Parathyroid adenoma (tissue), 2 donors: ENCODE data around the gene COX19.
A peak's percentile ranks its signal among the peaks of the same experiment; 100 is the strongest.

Experiments used
- H2AFZ ChIP-seq: fragments of 300-600 bp; sonication (generic); one replicate; pipeline ENCODE4 v1.7.0; 2017; ENCODE audit warnings: antibody characterized with exemption, mild to moderate bottlenecking
- H3K27ac ChIP-seq: fragments of 300-600 bp; sonication (generic); one replicate; pipeline ENCODE4 v1.7.0; 2017
- H3K27me3 ChIP-seq: fragments of 300-600 bp; sonication (generic); one replicate; pipeline ENCODE4 v1.7.0; 2017; ENCODE audit warnings: low read length; ENCODE audit not compliant: control insufficient read depth, insufficient read depth
- H3K36me3 ChIP-seq: fragments of 300-600 bp; sonication (generic); one replicate; pipeline ENCODE4 v1.7.0; 2017; ENCODE audit warnings: low read length; ENCODE audit not compliant: control insufficient read depth, insufficient read depth
- H3K4me1 ChIP-seq: fragments of 300-600 bp; sonication (generic); one replicate; pipeline ENCODE4 v1.7.0; 2017; ENCODE audit warnings: control low read depth
- H3K4me2 ChIP-seq: fragments of 300-600 bp; sonication (generic); one replicate; pipeline ENCODE4 v1.7.0; 2017; ENCODE audit warnings: low read length
- H3K4me3 ChIP-seq: fragments of 300-600 bp; sonication (generic); one replicate; pipeline ENCODE4 v1.7.0; 2017; ENCODE audit warnings: low read depth, low read length
- H3K79me2 ChIP-seq: fragments of 300-600 bp; sonication (generic); one replicate; pipeline ENCODE4 v1.7.0; 2017; ENCODE audit warnings: control low read depth
- H3K9ac ChIP-seq: fragments of 300-600 bp; sonication (generic); one replicate; pipeline ENCODE4 v1.7.0; 2017; ENCODE audit warnings: mild to moderate bottlenecking
- H3K9me3 ChIP-seq: fragments of 300-600 bp; sonication (generic); one replicate; pipeline ENCODE4 v1.7.0; 2017; ENCODE audit warnings: low read length; ENCODE audit not compliant: control insufficient read depth
- TF ChIP-seq, protein P1 (sequence below): fragments of 300-600 bp; sonication (generic); IDR thresholded peaks from one replicate; pipeline ENCODE4 v1.7.0; 2017; ENCODE audit warnings: antibody characterized with exemption, mild to moderate bottlenecking
- donor health status: primary hyperparathyroidism.

The COX19 gene, protein sequence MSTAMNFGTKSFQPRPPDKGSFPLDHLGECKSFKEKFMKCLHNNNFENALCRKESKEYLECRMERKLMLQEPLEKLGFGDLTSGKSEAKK

DNA sequence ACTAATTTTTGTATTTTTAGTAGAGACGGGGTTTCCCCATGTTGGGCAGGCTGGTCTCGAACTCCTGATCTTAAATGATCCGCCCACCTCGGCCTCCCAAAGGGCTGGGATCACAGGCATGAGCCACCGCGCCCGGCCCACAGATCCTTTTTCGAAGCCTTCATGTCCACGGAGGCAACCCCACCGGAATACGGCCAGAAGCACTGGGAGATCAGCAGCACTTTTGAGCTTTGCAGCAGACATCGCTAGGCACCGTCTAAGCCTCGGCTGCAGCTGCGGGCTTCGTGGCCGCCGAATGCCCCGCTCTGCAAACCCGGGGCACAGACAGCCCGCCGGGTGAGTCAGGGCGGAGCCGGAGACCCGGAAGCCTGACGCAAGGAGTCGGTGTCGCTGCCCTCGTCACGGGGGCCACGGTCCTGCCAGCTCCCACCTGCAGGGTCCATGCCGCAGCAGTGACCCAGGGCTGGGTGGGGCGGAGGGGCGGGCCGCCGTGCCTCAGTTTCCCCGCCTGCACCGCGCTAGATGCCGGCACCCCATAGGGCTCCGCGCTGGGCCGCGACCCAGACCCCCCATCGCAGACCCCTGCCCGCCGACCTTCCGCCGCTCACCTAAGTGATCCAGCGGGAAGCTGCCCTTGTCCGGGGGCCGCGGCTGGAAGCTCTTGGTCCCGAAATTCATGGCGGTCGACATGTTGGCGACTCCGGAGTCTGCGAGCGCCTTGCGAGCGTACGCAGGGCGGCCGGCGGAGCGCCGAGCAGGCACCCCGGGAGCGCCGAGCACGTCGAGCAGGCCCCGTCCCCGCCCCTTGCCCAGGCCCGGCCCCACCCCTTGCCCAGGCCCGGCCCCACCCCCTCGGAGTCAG lies at the start of gene COX19:
COX19 (minus strand) TSS at position 730 of the 862 bp plus-strand sequence; CDS start at position 690, 40 bp downstream.
- Histone ChIP-seq H3K4me1 (peaks cover 35% of the 10 kb centered on the region), H3K27me3 (no peaks in the 10 kb centered on the region), H3K9ac (peak within 1 kb of the TSS; percentile 82), H3K79me2 (peaks cover under 1% of the 10 kb centered on the region), H3K27ac (peak within 1 kb of the TSS; percentile 99), H3K36me3 (no peaks in the 10 kb centered on the region), H3K9me3 (no peaks in the 10 kb centered on the region), H3K4me3 (peak within 1 kb of the TSS; percentile 99), H3K4me2 (peak within 1 kb of the TSS; percentile 74), H2AFZ (peak within 1 kb of the TSS; percentile 67)
- TF ChIP-seq, protein P1, sequence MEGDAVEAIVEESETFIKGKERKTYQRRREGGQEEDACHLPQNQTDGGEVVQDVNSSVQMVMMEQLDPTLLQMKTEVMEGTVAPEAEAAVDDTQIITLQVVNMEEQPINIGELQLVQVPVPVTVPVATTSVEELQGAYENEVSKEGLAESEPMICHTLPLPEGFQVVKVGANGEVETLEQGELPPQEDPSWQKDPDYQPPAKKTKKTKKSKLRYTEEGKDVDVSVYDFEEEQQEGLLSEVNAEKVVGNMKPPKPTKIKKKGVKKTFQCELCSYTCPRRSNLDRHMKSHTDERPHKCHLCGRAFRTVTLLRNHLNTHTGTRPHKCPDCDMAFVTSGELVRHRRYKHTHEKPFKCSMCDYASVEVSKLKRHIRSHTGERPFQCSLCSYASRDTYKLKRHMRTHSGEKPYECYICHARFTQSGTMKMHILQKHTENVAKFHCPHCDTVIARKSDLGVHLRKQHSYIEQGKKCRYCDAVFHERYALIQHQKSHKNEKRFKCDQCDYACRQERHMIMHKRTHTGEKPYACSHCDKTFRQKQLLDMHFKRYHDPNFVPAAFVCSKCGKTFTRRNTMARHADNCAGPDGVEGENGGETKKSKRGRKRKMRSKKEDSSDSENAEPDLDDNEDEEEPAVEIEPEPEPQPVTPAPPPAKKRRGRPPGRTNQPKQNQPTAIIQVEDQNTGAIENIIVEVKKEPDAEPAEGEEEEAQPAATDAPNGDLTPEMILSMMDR = no peak

DNA sequence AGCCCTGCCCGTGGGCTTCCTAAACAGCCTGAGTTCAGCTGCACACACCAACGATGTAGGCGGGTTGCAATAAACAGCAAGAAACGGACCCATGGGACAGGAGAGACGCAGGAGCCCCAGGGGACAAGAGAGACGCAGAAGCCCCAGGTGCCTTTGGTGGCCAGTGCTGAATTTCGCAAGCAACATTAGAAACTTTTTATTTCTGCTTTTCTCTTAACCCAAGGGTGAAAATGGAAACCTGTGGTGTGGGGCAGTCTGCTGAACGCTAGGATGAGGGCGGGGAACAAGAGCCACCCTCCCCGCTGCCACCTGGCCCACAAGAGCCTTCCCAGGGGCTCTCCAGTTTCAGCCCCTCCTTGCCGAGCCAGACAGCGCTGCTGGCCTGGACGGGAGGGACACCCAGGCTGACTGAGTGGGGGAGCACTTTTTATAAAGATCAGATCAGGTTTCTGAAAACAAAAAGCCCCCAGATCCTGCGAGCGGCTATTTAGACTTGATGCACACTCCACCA lies 49.0 kb upstream of the COX19 start:
- TF ChIP-seq, protein P1 = no peak
- no peak overlapping the region for H3K9ac ChIP-seq
- H3K4me3 ChIP-seq = no peak overlapping the region
- H3K79me2 ChIP-seq = peaks cover 25% of the 10 kb centered on the region
- no peak overlapping the region for H3K4me2 ChIP-seq
- no peaks in the 10 kb centered on the region for H3K27me3 ChIP-seq
- H2AFZ ChIP-seq = no peak overlapping the region
- H3K36me3 ChIP-seq = no peaks in the 10 kb centered on the region
- peaks cover 6% of the 10 kb centered on the region for H3K4me1 ChIP-seq
- H3K27ac ChIP-seq = no peak overlapping the region
- H3K9me3 ChIP-seq = no peaks in the 10 kb centered on the region

DNA sequence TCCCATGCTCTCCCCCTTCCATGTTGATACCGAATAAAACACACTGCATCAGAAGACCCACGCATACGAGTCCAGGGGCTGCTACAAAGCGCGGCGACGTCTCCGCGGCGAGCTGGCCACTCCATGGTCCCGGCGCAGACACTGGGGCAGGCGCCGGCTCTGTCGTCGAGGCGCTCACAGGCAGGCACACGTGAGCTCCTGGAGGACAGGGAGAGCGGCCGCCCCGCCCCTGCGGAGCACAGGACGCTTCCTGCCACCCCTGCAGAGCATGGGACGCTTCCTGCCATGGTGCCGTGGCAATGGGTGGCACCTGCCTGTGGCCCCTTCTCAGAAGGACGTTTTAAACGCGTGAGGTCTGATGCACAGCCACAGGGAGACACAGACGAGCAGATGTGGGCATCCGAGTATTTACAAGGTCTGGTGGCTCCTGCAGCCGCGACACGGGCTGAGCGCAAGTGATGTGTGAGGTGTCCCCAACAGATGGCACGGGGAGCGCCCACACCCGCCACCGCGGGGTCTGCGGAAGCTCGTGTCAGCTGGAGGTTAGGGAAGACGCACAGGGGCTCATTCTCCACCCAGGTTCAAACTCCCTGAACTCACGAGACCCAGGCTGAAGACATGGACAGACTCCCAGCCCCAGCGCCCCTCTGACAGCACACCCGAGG lies 47.6 kb upstream of the COX19 start:
- Histone ChIP-seq H3K27ac (no peak overlapping the region), H3K9ac (no peak overlapping the region), H3K36me3 (no peaks in the 10 kb centered on the region), H3K27me3 (no peaks in the 10 kb centered on the region), H3K4me2 (no peak overlapping the region), H3K4me3 (no peak overlapping the region), H3K9me3 (no peaks in the 10 kb centered on the region), H3K79me2 (peaks cover 21% of the 10 kb centered on the region), H3K4me1 (no peaks in the 10 kb centered on the region), H2AFZ (no peak overlapping the region)
- TF ChIP-seq, protein P1 = no peak

DNA sequence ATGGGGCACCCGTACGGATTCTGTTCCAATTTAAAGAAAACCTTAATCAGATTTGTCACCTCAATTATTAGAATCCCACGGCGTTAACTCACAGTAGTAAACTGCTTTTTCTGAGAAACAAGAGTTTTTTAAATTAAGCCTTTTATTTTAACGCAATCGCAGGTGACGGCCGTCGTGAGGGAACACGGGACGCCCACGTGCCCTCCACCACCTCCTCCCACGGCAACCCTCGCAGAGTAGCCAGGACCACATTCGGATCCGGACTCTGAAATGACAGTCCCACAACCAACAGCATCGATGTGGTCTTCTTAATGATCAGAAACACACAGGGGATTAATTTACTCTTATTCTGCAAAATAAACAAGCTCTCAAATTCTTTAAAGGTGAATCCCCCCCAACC lies 47.0 kb upstream of the COX19 start:
- H3K79me2 ChIP-seq = peaks cover 19% of the 10 kb centered on the region
- no peak overlapping the region for H3K4me2 ChIP-seq
- H2AFZ ChIP-seq = no peak overlapping the region
- no peaks in the 10 kb centered on the region for H3K36me3 ChIP-seq
- H3K4me3 ChIP-seq = no peak overlapping the region
- no peak overlapping the region for H3K9ac ChIP-seq
- H3K4me1 ChIP-seq = no peaks in the 10 kb centered on the region
- H3K27me3 ChIP-seq = no peaks in the 10 kb centered on the region
- TF ChIP-seq, protein P1 = no peak
- no peak overlapping the region for H3K27ac ChIP-seq
- no peaks in the 10 kb centered on the region for H3K9me3 ChIP-seq
